Kidney glomerular epithelial cell (primary cell): Measurements from ENCODE around the gene DDX39B.
"Not testable (repeated sequence)": the region's sequence is repeated elsewhere in the genome, so short reads cannot be mapped to it uniquely, and the experiment has no call there.

Experiments used
- DNase-seq: peaks from one replicate; lab custom pipeline; 2025; lab: John Stamatoyannopoulos, UW

The DDX39B gene

DNA sequence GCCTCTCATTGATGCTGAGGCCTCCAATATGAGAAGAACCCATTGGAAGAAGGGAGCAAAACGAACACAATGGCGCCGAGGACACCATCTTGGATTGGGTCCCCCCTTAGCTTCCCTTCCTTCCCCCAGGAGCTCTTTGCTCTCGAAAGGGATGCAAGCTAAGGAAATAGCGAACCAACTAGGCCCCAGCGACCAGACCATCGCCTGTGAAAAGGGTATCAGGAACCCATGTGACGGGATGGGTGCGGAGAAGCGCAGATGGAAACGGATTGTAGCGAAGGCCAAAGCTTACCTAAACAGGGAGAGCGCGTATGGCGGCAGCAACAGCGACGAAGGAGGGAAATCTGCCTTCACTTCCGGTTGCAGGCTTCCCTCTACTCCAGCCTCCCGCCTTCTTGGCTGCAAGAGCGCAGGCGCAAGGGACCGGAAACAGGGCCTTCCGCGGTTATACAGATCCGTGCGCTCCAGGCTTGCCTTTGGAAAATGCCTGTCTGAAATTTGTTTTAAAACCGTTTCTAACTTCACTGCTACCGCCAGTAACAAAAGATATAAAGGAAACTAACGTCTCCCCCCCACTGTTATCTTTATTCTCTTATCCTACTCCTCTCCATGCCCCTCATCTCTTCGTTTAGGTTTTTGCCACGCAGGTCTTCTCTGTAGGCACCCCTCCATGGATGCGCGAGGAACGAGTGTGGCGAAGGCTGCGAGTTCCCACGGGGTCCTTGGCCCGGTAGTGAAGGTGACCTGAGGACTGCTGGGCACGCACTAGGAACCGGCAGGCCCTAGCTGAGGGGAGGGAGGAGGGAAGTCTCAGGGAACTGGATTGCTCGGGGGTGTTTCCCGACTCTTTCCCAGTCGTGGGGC is at the start of gene DDX39B:
TSS of gene DDX39B (minus strand) at position 346 of the 864 bp plus-strand sequence. CDS start 1,471 bp downstream, outside the sequence.
- DNase-seq = peak; percentile 96

DNA sequence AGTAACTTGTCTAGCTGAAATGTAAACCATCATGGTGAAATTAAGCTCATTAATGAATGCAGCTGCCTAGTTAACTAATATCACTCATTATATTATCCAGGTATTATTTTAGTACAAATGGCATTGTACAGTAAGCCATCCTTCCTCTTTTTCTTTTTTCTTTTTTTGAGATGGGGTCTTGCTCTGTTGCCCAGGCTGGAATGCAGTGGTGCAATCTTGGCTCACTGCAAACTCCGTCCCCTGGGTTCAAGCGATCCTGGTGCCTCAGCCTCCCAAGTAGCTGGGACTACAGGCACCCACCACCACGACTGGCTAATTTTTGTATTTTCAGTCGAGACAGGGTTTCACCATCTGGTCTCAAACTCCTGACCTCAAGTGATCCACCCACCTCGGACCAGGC is 48.9 kb upstream of the DDX39B start:
- not testable (repeated sequence) for DNase-seq

DNA sequence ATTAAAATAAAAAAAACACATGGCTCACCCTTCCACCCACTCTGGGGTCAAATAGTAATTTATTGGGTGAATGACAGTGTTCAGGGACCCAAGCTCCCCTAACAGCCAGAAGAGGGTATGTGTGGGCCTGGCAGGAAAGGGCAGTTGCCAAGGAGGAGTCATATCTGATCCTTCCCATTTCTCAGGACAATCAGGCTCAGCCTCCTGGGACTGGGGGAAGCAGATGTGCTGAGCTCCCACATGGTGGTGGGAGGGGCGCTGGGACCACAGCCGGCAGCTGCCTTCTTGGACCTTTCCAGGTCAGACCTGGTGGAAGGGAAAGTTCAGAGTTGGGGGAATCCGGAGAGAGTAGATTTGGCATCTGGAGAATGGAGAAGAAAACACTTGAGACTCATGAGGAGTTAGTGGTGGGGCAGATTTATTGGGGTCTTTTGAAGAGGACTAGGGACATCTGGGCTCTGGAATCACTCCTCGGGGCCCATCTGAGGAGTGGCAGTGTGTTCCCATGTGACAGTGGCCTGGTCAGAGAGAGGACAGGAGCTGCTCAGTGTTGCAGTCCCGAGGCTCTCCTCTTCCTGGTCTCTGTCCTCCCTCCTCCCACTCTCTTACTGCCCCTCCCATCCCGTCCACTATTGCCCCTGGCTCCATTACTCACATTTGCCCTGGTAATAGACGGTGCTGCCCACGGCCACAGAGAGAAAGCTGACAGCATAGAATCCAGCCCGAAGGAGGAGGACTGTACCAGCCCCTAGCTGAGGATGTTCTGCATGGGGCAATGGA is 47.3 kb upstream of the DDX39B start:
- no peak for DNase-seq

DNA sequence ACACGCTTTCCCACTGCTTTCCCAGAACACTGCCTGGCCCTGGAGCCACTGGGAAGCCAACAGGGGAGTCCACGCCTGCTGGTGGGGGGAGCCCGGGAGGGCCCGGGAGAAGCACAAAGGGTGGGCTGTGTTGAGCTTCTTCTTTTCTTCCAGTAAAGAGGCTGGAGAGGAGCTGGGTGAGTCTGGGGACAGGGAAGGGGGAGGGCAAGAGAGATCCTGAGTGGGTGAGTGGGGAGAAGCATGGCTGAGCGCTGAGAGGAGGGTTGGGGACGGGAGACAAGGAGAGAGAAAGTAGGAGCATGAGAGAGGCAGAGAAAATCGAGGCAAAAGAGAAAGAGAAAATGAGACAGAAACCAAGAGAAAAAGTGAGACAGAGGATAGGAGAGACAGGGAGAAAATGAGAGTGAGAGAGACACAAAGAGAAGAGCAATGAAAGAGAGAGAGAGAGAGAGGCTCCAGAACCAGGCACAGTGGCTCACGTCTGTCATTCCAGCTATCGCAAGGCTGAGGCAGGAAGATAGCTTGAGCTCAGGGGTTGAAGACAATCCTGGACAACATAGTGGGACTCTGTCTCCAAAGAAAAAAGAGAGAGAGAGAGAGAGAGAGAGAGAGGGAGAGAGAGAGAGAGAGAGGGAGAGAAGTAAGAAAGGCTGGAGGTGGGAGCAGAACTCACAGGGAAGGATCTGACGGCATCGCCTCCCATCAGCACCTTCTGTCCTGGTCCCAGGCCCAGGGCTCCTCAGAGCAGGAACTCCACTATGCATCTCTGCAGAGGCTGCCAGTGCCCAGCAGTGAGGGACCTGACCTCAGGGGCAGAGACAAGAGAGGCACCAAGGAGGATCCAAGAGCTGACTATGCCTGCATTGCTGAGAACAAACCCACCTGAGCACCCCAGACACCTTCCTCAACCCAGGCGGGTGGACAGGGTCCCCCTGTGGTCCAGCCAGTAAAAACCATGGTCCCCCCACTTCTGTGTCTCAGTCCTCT is 46.3 kb upstream of the DDX39B start:
- DNase-seq = no peak

DNA sequence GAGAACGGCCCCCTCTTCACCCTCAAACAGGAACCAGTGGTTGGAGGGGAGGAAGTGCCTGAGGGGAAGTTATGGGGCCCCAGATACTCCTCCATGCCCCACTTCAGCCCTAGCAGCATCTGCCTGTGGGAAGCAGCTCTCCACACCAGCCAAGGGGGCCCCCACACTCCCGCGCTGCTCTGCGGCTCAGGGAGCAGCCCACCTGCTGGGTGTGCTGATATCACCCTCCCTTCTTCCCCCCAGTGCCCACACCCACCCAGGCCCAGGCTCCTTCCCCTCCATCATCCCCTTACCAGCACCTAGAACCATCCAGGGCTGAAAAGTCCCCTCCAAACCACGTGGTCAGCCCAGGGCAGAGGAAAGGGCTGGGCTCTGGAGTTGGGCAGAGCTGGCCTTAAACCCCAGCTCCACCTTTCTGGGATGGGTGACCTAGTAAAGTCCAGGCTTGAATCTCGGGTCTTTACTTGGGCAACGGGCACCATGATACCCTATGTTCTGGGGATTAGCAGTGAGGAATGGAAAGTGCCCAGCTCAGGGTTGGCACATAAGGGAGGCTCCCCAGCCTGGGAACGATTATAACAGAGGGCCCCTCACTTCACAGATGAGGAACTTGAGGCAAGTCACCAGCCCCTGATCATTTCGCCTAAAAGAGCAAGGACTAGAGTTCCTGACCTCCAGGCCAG is 44.9 kb upstream of the DDX39B start:
- no peak for DNase-seq

DNA sequence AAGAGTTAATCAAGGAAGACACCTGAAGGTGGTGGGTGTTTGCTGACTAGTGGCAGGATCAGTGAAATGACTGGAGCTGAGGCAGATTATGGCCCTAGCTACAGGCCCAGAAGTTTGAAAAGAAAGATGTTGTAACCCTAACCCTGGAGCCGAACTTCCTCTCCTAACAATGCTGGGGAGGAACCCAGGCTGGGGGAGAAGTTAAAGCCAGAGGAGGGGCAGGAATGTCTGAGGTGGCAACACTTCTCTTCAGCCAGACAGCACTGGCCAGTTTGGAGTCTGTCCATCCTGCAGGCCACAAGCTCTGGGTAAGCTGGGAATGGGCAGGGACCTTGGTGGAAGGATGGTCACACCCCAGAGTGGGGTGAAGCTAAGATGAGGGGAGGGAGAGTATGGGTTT is 44.2 kb upstream of the DDX39B start, which contains the start of gene LST1:
TSS of gene LST1 (plus strand) at position 270 of the 400 bp plus-strand sequence. CDS start 1,023 bp downstream, outside the sequence.
- no peak for DNase-seq

DNA sequence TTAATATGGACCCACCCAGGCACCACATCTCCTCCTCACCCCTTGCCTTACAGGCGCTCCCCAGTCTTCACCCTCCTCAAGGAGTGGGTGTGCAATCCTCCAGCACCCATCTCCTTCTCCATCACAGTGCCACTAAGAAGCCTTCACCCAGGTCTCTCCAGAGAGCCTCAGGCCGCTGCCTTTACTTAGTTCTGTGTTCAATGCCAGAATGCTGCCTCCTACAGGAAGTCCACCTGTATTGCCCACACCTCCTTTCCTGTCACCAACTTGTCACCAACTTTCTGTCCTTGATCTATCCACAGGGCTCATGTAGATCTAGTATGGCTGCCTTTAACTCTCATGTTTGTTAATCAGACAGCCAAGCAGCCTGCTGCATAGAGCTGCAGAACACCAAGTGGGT is 43.7 kb upstream of the DDX39B start:
- no peak for DNase-seq

DNA sequence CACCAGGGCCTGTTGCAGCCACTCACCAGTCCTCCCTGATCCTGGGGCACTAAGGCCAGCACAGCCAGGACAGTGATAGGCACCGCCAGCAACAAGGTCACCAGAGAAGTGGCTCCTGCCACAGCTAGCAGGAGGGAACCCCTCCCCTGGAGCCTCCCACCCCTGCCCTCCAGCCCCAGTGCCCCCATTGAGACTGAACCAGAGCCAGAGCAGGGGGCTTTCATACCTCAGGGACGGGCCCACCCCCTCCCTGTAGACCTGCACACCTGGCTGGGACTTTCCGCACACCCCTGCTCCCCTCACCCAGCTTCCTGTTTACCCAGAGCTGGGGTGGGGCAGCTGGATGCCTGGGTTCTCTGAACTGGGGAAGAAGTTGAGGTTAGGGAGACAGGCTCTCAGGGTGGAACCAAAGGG is 40.4 kb upstream of the DDX39B start, which contains the start of gene LTB:
TSS of gene LTB (minus strand) at position 195 of the 414 bp plus-strand sequence. CDS start at position 188, 7 bp downstream.
- DNase-seq = no peak

DNA sequence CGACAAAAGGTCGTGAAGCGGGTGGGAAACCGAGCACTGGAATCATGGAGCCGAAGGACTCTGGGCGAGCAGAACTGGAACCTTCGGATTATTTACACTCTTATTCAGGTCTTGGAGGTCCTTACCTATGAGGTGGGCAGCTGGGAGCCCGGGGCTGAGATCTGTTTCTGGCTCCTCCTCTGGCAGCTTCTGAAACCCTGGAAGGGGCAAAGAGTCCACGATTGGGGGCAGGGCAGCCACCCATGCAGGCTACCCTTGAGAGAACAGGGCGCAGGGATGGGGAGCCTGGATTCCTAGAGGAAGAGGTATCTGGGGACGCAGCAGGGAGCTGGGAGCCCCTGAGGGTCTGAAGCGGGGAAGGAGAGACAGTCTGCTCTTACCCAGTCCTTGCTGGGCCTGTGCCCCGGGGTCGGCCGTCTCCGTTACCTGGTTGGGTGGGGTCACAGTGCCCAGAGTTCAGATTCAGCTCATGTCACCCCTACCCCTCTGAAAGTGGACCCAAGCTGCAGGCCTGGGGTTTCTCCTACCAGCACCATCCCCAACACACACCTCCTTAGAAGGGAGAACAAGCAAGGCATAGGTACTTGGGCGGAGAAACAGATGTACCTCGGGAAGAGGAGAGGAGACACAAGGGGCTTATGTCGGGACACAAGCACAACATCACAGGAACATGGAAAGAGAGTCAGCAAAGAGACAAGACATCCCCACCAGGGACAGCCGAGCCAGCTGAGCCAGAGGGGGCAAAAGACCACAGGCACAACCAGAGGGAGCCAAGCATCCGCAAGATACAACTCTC is 39.8 kb upstream of the DDX39B start:
- no peak for DNase-seq

DNA sequence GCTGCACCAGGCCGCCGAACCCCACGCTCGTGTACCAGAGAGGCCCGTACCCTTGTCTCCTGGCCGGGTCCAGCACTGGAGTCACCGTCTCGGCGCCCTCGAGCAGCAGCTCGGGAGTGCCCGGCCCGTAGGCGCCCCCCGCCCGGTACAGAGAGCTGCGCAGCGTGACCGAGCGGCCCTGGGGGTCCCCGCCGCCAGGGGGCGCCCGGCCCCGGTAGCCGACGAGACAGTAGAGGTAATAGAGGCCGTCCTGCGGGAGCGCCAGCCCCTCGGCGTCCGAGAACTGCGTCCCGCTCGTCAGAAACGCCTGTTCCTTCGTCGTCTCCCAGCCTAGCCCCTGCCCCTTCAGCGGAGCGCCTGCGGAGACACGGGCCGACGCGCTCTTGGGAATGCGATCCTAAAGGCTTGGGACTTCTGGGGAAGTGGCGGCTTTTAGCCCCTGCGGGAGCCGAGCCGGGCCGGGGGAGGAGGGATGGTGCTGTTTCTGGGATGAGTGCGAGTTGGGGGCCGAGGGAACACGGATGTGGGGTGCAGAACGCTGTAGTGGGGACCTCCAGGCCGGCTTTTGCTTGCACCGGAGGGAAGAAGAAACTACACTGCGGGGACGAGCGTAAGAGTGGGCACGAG is 39.1 kb upstream of the DDX39B start:
- peak; percentile 83 for DNase-seq

DNA sequence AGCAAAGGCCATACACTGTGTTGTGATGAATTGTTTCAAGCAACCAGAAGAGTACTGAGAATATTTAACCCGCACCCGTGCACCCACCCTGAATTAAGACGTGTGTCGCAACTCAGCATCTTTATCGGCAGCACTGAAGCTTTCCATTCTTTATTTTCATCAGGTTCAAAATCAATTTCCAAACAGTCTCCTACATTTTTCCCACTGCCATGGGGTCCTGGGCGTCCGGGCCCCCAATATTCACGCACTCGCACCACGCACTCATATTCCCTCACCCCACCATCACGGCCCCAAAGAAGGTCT is 38.6 kb upstream of the DDX39B start:
- DNase-seq = no peak

DNA sequence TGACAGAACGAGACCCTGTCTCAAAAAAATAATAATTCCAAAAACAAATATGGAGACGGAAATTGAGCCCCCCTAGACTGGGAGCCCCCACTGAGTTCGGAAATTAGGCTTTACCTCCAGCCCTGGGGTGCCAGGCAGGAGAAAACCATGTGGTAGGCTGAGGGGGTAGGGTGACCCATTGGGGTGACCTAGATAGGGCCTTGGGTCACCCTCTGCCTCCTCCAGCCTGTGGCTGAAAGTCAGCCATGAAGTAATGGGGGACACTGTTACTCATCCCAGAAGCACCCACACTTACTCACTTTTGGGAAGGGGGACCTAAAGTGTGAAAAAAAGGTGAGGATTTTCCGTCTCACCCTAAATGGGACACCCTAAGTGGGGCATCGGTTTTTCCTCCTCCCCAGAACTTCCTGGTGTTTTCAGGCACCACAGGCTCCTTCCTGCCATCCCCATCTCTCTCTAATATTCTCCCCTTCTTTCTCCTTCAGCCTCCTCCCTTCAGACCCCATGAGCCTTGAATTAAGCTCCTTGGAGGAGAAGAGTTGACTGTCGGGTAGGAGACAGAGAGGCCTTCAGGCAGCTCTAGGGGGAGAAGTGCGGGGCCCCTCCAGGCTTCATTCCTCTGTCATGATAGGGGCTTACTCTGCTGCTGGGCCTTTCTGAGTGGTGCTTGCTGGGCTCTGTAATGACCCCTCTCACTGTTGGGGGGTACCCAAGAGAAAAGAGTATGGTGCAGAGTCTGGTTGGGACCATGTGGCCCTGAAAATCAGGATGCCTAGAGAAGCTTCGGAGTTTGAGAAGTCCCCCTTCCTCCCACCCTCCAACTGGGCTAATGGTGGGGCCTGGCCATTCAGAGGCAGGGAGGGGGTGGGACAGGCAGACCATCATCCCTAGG is 38.0 kb upstream of the DDX39B start:
- DNase-seq = no peak

DNA sequence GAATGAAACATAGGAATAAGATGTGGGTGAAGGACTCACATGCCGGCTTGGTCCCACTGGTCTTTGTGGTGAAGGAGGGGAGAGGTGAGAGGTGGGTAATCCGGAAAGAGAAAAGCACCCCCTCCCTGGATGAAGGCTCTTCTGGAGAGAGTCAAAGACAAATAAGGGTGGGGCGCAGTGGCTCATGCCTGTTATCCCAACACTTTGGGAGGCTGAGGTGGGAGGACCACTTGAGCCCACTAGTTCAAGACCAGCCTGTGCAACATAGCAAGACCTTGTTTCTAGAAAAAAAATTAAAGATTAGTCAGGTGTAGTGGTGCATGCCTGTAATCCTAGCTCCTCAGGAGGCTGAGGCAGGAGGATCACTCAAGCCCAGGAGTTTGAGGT is 37.3 kb upstream of the DDX39B start:
- no peak for DNase-seq

DNA sequence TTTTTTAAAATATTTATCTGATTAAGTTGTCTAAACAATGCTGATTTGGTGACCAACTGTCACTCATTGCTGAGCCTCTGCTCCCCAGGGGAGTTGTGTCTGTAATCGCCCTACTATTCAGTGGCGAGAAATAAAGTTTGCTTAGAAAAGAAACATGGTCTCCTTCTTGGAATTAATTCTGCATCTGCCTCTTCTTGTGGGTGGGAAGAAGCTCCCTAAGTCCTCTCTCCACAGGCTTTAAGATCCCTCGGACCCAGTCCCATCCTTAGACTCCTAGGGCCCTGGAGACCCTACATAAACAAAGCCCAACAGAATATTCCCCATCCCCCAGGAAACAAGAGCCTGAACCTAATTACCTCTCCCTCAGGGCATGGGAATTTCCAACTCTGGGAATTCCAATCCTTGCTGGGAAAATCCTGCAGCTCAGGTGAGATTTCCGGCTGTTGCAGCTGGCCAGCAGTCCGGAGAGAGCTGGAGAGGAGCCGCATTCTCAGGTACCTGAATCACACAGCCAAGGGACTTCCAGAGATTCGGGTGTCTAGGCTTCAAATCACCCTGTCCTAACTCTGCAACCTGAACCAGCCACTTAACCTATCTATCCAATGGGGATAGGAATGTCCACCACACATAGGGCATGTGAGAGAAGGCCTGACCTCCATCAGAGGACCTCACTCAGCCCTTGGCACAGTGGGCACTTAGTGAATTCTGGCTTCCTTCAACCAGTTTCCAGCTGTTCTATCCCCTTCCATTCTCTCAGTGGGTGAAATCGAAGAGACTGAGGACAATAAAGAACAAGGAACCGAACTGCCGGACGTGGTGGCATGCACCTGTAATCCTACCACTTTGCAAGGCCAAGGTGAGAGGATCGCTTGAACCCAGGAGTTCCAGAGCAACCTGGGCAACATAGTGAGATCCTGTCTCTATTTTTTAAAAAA is 36.6 kb upstream of the DDX39B start:
- DNase-seq = peak; percentile 76

DNA sequence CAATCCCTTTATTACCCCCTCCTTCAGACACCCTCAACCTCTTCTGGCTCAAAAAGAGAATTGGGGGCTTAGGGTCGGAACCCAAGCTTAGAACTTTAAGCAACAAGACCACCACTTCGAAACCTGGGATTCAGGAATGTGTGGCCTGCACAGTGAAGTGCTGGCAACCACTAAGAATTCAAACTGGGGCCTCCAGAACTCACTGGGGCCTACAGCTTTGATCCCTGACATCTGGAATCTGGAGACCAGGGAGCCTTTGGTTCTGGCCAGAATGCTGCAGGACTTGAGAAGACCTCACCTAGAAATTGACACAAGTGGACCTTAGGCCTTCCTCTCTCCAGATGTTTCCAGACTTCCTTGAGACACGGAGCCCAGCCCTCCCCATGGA is 35.8 kb upstream of the DDX39B start:
- no peak for DNase-seq

DNA sequence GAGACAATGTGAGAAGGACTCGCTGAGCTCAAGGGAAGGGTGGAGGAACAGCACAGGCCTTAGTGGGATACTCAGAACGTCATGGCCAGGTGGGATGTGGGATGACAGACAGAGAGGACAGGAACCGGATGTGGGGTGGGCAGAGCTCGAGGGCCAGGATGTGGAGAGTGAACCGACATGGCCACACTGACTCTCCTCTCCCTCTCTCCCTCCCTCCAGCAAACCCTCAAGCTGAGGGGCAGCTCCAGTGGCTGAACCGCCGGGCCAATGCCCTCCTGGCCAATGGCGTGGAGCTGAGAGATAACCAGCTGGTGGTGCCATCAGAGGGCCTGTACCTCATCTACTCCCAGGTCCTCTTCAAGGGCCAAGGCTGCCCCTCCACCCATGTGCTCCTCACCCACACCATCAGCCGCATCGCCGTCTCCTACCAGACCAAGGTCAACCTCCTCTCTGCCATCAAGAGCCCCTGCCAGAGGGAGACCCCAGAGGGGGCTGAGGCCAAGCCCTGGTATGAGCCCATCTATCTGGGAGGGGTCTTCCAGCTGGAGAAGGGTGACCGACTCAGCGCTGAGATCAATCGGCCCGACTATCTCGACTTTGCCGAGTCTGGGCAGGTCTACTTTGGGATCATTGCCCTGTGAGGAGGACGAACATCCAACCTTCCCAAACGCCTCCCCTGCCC is 35.2 kb upstream of the DDX39B start:
- no peak for DNase-seq
